B cell (primary cell): ENCODE data around the gene STAT5B.

Experiments
- EZH2 ChIP-seq: IDR thresholded peaks from 2 replicates; pipeline ENCODE4 v1.6.1; 2012; ENCODE audit warnings: borderline replicate concordance, low read depth, mild to moderate bottlenecking, moderate library complexity, low read length; ENCODE audit not compliant: insufficient read depth, poor library complexity, severe bottlenecking
- TF ChIP-seq, protein P1 (sequence below): fragments of 200-600 bp; IDR thresholded peaks from one replicate; pipeline ENCODE4 v1.8.0; 2022; ENCODE audit warnings: antibody characterized with exemption, mild to moderate bottlenecking

DNA sequence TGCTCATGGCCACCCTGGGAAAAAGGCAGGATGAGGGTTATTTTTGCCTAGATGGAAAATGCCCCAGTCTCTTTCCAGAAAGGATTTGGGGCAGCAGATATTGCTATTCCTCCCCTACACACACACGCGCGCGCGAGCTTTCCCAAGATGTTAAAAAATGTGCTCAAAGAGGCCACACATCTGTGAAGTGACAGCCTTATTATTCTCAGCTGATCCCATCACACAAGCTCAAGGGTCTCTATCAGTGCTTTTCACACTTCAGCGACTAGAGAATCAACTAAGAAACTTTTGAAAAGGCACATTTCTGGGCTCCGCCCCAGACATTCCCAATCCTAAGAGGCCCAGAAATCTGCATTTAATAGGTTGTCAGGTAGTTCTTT is 115.7 kb downstream of the STAT5B start:
- TF ChIP-seq EZH2: no peak
- TF ChIP-seq, protein P1, sequence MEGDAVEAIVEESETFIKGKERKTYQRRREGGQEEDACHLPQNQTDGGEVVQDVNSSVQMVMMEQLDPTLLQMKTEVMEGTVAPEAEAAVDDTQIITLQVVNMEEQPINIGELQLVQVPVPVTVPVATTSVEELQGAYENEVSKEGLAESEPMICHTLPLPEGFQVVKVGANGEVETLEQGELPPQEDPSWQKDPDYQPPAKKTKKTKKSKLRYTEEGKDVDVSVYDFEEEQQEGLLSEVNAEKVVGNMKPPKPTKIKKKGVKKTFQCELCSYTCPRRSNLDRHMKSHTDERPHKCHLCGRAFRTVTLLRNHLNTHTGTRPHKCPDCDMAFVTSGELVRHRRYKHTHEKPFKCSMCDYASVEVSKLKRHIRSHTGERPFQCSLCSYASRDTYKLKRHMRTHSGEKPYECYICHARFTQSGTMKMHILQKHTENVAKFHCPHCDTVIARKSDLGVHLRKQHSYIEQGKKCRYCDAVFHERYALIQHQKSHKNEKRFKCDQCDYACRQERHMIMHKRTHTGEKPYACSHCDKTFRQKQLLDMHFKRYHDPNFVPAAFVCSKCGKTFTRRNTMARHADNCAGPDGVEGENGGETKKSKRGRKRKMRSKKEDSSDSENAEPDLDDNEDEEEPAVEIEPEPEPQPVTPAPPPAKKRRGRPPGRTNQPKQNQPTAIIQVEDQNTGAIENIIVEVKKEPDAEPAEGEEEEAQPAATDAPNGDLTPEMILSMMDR: no peak
